Uterus (tissue), 4 donors: ENCODE results near the gene NFKBIZ. TPM values are rescaled to one million over a fixed set of nuclear protein-coding genes. Genes with fewer than 3 reads are reported as not detected.

Source experiments
- DNase-seq, 2 donors: peaks; one replicate each; pipeline ENCODE4 v3.0.0-alpha.2; 2019 to 2020
- H3K27ac ChIP-seq, 2 donors: fragments of 200-600 bp; sonication (generic); 1 replicate in 1 of 2; 2 replicates in 1 of 2; pipeline ENCODE4 v1.5.1; 2016 to 2018
- H3K27me3 ChIP-seq, 2 donors: fragments of 200-600 bp; sonication (generic); one replicate each; pipeline ENCODE4 v1.5.1; 2018 to 2019; ENCODE audit warnings: control low read depth in 1 of 2
- H3K36me3 ChIP-seq, 2 donors: fragments of 200-600 bp; sonication (generic); one replicate each; pipeline ENCODE4 v1.5.1; 2019; ENCODE audit warnings: control low read depth in 1 of 2
- H3K4me1 ChIP-seq, 2 donors: fragments of 200-600 bp; sonication (generic); one replicate each; pipeline ENCODE4 v1.5.1; 2018 to 2019; ENCODE audit warnings: control low read depth in 1 of 2
- H3K4me3 ChIP-seq, 2 donors: fragments of 200-600 bp; sonication (generic); 1 replicate in 1 of 2; 2 replicates in 1 of 2; pipeline ENCODE4 v1.5.1; 2018 to 2019; ENCODE audit warnings: mild to moderate bottlenecking in 1 of 2
- H3K9me3 ChIP-seq, 2 donors: fragments of 200-600 bp; sonication (generic); one replicate each; pipeline ENCODE4 v1.5.1; 2019; ENCODE audit warnings: control low read depth in 1 of 2
- POLR2A ChIP-seq, 2 donors: fragments of 450-650 bp; IDR thresholded peaks; one replicate each; pipeline ENCODE4 v1.6.1; 2016; ENCODE audit warnings: antibody characterized with exemption in 2 of 2, mild to moderate bottlenecking in 1 of 2, moderate library complexity in 1 of 2
- intact Hi-C: fragments of 100-400 bp; cut with DNase I; formaldehyde crosslinking; loops from one replicate; pipeline ENCODE4 v1.15.1; 2023; ENCODE audit warnings: low total_unique reads
- total RNA-seq, 4 donors: library from RNA; depleted of rRNA in 3 of 4; stranded (reverse); fragments of >200 nt in 3 of 4; gene quantifications; one replicate each; pipeline versions ENCODE4 v1.1.0 to v1.2.4, GENCODE V29; 2014 to 2023
- TF ChIP-seq, protein P1 (sequence below), 4 experiments: fragments of 200-600 bp in 2 of 4; fragments of 450-650 bp in 2 of 4; sonication (generic) in 2 of 4; IDR thresholded peaks; one replicate each; pipeline ENCODE4 v1.5.1; 2016 to 2019; ENCODE audit warnings: antibody characterized with exemption in 4 of 4, mild to moderate bottlenecking in 2 of 4, moderate library complexity in 1 of 4
- donor health status: DM: yes; HTN: yes; CAD: no.

The NFKBIZ gene
- total RNA-seq, 4 donors from 2014 or later, result 10.2 to 119 (median 58.9) TPM

DNA sequence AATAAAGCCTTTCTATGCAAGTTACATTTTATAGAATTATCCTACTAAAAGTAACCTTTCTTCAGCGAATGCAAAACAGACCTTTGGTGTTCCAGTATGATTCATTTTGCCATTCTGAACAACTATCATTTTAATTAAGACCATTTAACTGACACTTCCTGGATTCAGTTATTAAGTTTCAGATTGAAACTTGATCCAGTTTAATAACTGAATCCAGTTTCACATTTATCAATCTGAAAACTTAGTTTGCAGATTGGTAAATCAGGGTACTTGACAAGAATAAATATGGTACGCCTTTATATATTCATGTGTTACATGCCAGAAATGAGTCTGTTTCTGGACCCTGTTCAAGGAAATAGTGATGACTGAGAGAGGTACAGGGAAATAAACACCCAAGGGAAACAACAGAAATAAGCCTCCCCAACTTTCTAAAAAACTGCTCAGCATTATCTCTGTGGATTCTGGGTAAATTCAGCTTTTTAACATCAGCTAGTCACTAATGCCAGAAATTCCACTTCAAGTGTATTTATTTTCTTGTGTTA, 23.3 kb upstream of the NFKBIZ start:
- TF ChIP-seq, protein P1, sequence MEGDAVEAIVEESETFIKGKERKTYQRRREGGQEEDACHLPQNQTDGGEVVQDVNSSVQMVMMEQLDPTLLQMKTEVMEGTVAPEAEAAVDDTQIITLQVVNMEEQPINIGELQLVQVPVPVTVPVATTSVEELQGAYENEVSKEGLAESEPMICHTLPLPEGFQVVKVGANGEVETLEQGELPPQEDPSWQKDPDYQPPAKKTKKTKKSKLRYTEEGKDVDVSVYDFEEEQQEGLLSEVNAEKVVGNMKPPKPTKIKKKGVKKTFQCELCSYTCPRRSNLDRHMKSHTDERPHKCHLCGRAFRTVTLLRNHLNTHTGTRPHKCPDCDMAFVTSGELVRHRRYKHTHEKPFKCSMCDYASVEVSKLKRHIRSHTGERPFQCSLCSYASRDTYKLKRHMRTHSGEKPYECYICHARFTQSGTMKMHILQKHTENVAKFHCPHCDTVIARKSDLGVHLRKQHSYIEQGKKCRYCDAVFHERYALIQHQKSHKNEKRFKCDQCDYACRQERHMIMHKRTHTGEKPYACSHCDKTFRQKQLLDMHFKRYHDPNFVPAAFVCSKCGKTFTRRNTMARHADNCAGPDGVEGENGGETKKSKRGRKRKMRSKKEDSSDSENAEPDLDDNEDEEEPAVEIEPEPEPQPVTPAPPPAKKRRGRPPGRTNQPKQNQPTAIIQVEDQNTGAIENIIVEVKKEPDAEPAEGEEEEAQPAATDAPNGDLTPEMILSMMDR (IDR thresholded peaks at IDR 0.05), result no peak
- TF ChIP-seq POLR2A (IDR thresholded peaks at IDR 0.05), result no peak
- peak overlapping the region; percentile 87 to 93 for H3K27ac ChIP-seq
- intact Hi-C loops, result no loop called here

DNA sequence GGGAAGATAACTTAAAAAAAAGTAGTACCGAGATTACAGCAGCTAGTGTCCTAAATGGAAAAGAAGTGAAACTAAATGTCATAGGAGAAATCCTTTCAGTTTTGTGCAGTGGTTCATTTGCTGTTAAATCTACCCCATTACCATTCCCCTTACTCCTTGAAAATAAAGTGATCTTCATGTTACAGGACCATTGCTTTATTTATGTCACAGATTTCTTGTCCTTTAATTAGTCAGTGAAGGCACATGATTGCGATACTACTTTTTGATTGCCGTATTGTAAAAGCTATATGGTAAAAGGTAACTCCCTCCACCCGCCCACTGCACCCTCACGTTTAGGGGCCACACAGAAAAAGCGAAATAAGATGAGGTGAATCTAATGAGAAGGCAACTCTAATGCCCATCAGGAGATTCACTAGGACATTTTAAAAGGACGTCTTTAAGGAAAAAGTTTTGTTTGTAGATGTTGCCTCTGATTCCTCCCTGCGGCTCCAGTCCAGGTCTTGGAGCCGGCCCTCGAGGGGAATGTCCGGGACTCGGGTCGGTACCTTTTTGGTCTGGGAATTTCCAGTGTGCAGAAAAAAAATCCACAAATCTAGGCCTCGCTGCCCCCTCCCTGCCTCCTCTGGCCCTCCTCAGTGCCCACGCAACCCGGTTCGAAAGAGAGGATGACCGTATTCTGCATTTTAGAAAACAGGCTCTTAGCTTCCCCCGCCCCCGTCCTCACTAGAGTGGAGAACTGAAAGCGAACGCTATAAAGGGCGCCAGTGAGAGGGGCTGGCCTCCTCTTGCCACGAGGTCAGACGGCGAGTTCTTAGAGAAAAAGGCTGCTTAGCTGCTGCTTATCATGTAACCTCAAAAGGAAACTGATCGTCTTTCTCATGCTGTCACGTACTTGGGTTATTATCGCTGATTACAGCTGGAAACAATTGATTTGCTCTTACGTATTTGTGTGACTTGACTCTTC, 21.8 kb upstream of the NFKBIZ start:
- Histone ChIP-seq H3K4me3 (peak overlapping the region; percentile 37 to 44), H3K4me1 (peaks cover 0 to 7% of the 10 kb centered on the region in 2 donors), H3K27me3 (no peaks in the 10 kb centered on the region), H3K9me3 (no peaks in the 10 kb centered on the region), H3K36me3 (no peaks in the 10 kb centered on the region), H3K27ac (peak overlapping the region; percentile 87 to 93)
- DNase-seq, result peak; percentile 77 to 86
- intact Hi-C loops, result no loop called here
- TF ChIP-seq, protein P1 (IDR thresholded peaks at IDR 0.05), result no peak
- peak; percentile 63 to 69 for TF ChIP-seq POLR2A (IDR thresholded peaks at IDR 0.05)

More for the DNA sequence above, 23.3 kb upstream of the NFKBIZ start:
- Histone ChIP-seq H3K4me3 (no peak overlapping the region), H3K36me3 (no peaks in the 10 kb centered on the region), H3K27me3 (no peaks in the 10 kb centered on the region), H3K9me3 (no peaks in the 10 kb centered on the region), H3K4me1 (peaks cover 0 to 7% of the 10 kb centered on the region in 2 donors)
- DNase-seq, result no peak

DNA sequence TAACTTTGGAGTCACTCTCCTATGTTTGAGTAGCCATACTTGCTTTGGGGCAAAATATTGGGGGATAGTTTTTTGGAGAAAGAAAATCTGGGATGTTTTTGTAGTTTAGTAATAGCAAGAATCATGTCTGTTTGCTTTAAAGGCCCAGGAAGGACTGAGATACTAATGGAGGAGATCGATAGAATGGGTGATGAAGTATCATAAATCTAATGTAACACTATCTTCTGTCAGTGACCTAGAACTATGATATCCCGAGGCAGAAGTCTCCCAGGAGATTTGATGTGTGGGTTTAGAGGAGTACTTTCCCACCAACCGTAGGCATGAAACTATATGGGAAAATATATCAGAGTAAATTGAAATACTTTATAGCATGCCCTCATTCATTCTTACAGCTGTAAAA, 21.0 kb upstream of the NFKBIZ start:
- DNase-seq, result no peak
- H3K4me3 ChIP-seq, result peak overlapping the region; percentile 37 to 44
- intact Hi-C loops, result no loop called here
- H3K9me3 ChIP-seq, result no peaks in the 10 kb centered on the region
- H3K4me1 ChIP-seq, result peaks cover 0 to 7% of the 10 kb centered on the region in 2 donors
- no peaks in the 10 kb centered on the region for H3K36me3 ChIP-seq
- H3K27me3 ChIP-seq, result no peaks in the 10 kb centered on the region
- peak overlapping the region; percentile 87 to 93 for H3K27ac ChIP-seq
- TF ChIP-seq, protein P1 (IDR thresholded peaks at IDR 0.05), result no peak
- TF ChIP-seq POLR2A (IDR thresholded peaks at IDR 0.05), result no peak

DNA sequence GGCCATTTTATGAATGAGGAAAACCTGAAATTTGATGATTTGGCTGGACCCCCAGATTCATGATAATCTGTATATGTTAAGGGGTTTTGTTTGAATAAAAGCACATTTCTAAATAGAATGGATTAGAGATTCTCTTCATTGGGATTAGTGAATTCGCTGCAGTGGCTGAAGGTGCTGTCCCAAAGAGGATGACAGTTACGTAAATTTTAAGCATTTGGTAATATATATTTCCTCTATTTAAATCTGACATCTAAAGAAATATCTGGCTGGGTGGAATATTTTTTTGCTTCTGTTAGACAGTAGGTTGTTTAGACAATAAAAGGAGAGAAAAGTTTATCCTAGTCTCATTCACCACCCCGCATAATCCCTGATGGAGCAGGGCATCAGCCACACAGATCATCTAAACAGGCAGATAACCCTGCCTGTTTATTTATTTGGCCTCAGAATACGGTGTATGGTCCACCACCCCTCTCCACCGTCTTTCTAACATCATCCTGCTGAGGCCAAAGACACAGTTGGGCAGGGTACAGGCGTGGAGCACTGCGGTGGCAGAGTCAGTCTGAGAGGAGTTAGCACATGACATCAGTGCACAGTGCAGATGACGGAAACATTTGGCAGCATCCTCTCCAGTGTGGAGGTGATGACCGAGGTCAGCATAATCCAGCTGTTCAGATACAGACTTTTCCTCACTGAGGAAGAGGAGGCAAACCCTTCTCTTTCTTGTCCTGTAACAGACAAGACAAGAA, 20.4 kb upstream of the NFKBIZ start:
- no peaks in the 10 kb centered on the region for H3K9me3 ChIP-seq
- TF ChIP-seq, protein P1 (IDR thresholded peaks at IDR 0.05), result no peak
- TF ChIP-seq POLR2A (IDR thresholded peaks at IDR 0.05), result peak; percentile 27 to 43
- H3K4me1 ChIP-seq, result peaks cover 0 to 7% of the 10 kb centered on the region in 2 donors
- intact Hi-C loops, result no loop called here
- H3K4me3 ChIP-seq, result peak overlapping the region; percentile 37 to 44
- H3K36me3 ChIP-seq, result no peaks in the 10 kb centered on the region
- H3K27me3 ChIP-seq, result no peaks in the 10 kb centered on the region
- H3K27ac ChIP-seq, result peak overlapping the region; percentile 87 to 93
- peak; percentile 73 to 84 for DNase-seq
